Measurements from ENCODE around the gene MRTFA.
A peak's percentile ranks its signal among the peaks of the same experiment; 100 is the strongest.

The MRTFA gene

GRCh38 chr22:40450616-40451015, 185.9 kb downstream of the MRTFA start:
- DNase-seq = no peak

GRCh38 chr22:40449676-40450035, 186.9 kb downstream of the MRTFA start:
- DNase-seq = no peak

GRCh38 chr22:40446203-40446602, 190.3 kb downstream of the MRTFA start:
- no peak for DNase-seq

- DNase-seq = no peak
Observed at GRCh38 chr22:40444178-40444831, 192.2 kb downstream of the MRTFA start.

- DNase-seq = no peak
Observed at GRCh38 chr22:40443732-40444131, 192.8 kb downstream of the MRTFA start.

GRCh38 chr22:40441761-40442390, 194.6 kb downstream of the MRTFA start:
- DNase-seq = no peak

GRCh38 chr22:40436505-40437431, 199.8 kb downstream of the MRTFA start:
- DNase-seq = no peak

- no peak for DNase-seq
Observed at GRCh38 chr22:40434745-40435144, 201.8 kb downstream of the MRTFA start.

GRCh38 chr22:40434106-40434505, 202.4 kb downstream of the MRTFA start:
- DNase-seq = no peak

GRCh38 chr22:40433416-40434090, 203.0 kb downstream of the MRTFA start:
- DNase-seq = no peak

GRCh38 chr22:40432625-40433024, 203.9 kb downstream of the MRTFA start:
- DNase-seq = no peak

- DNase-seq = no peak
Observed at GRCh38 chr22:40432157-40432556, 204.4 kb downstream of the MRTFA start.

- DNase-seq = no peak
Observed at GRCh38 chr22:40430991-40431390, 205.5 kb downstream of the MRTFA start.

- no peak for DNase-seq
Observed at GRCh38 chr22:40429481-40429880, 207.0 kb downstream of the MRTFA start.

- no peak for DNase-seq
Observed at GRCh38 chr22:40428796-40429195, 207.7 kb downstream of the MRTFA start.

- peak; percentile 31 for DNase-seq
Observed at GRCh38 chr22:40426594-40427333, 209.8 kb downstream of the MRTFA start.

- DNase-seq = no peak
Observed at GRCh38 chr22:40425082-40425481, 211.4 kb downstream of the MRTFA start.

- DNase-seq = no peak
Observed at GRCh38 chr22:40423882-40424640, 212.5 kb downstream of the MRTFA start.

- no peak for DNase-seq
Observed at GRCh38 chr22:40423310-40423688, 213.2 kb downstream of the MRTFA start.

- no peak for DNase-seq
Observed at GRCh38 chr22:40422558-40423309, 213.8 kb downstream of the MRTFA start.

GRCh38 chr22:40421941-40422340, 214.6 kb downstream of the MRTFA start:
- DNase-seq = no peak
